G401 (cell line): ENCODE measurements around the gene OXTR. TPM values are rescaled to one million over a fixed set of nuclear protein-coding genes. Genes with fewer than 3 reads are reported as not detected.
"Not testable (repeated sequence)": the region's sequence is repeated elsewhere in the genome, so short reads cannot be mapped to it uniquely, and the experiment has no call there.

Experiments
- DNase-seq: peaks from one replicate; pipeline ENCODE4 v3.0.0-alpha.2; 2015; ENCODE audit warnings: low spot score
- in situ Hi-C: cut with HindIII; loops from 2 replicates; pipeline ENCODE4 v1.10.0; 2016; ENCODE audit warnings: low sequenced_read_pairs, mixed read lengths
- total RNA-seq: library from RNA; depleted of rRNA; stranded (reverse); fragments of >200 nt; shearing (Covaris generic); gene quantifications from 2 replicates; pipeline ENCODE4 v1.2.3, GENCODE V29; 2014; rRNA removed

The OXTR gene
- total RNA-seq, 1 experiment from 2014 or later = 1.1 TPM

GRCh38 chr3:8723612-8724011 lies 45.8 kb downstream of the OXTR start:
- in situ Hi-C loops = no loop called here
- DNase-seq = no peak

GRCh38 chr3:8722808-8723207 lies 46.6 kb downstream of the OXTR start:
- in situ Hi-C loops = no loop called here
- no peak for DNase-seq

- in situ Hi-C loops, DNase-seq: not testable (repeated sequence)
These were observed 53.7 kb downstream of the OXTR start for GRCh38 chr3:8715757-8716156.

GRCh38 chr3:8713901-8714759 lies 55.3 kb downstream of the OXTR start:
- in situ Hi-C loops = no loop called here
- no peak for DNase-seq

GRCh38 chr3:8712908-8713255 lies 56.5 kb downstream of the OXTR start:
- DNase-seq = no peak
- in situ Hi-C loops = no loop called here

DNA sequence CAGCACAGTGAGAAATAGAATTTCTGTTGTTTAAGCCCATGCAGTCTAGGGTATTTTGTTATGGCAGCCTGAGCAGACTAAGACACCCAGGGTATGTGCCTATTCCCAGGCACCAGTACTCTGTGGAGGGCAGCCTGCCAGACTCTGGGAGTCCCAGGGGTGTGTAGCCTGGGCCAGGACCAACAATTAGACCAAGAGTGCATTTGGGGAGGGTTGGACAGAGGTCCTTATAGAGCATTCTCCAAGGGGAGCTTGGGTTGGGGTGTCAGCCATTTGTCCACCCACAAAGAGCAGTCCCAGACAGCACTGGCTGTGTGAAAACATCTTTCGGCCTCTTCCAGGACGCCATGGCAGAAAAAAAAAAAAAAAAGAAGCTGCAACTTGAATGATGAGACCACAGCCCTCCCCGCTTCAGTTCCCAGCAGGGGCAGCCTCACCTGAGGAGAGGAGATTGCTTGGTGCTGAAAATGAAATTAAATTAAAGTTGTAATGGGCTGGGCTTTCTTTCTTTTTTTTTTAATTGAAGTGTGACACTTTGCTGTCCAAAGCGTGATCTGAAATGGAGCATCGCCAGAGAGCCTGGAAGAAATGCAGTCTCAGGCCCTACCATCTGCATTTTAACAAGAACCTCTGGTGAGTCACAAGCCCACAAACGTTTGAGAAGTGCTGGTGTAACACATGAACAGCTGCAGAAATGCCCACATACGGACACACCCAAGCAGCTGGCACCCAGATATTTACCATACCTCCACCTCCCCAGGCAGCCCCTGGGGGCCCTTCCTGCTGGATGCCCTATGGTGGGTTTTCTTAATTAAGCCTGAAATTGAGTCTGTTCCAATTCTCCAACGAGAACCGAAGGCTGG lies 57.1 kb downstream of the OXTR start:
- in situ Hi-C loops = no loop called here
- no peak for DNase-seq

DNA sequence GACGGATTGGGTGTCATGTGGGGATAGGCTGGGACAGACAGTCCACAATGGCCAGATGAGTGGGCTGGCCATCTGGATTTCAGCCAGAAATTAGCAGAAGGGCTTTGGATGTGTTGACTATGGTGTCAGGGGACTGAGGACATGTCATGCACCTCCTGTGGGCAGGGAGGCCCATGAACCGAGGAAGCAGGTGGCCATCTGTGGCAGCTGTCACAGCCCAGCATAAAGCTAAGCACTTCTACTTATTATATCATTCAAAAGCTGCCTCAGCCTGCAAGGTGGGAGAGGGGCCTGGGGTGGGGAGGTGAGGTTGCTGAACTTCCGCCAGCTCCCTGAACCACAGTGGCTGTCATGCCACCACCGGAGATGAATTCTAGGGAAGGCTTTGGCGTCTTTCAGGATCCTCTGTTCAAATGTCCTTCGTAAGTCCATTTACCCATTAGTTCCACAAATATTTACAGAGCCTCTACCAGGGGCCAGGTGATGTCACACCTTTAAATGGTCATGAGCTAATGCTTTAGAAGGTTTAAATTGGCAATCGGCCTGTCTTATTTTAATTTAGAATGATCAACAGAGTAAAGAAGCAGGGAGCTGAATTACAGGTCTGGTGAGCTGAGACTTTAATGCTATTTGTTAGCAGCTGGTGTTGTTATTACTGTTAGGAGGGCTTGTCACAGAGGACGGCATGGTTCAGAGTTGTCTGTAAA lies 59.5 kb downstream of the OXTR start:
- no peak for DNase-seq
- in situ Hi-C loops = no loop called here

DNA sequence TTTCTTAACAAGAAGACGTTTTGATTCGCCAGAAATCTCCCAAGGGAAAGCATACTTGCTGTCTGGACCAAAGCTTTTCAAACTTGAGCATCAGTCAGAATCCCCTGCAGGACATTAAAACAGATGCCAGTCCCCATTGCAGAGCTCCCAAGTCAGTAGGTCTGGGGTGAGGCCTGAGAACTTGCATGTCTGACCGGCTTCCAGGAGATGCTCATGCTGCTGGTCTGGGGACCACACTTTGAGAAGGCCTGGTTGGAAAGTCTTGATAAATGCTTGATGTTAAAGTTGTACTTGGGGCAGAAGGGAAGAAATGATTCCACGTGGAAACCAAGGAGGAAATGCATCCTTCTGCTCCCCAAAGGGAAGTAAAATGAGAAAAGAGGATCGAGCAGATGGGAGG lies 60.1 kb downstream of the OXTR start:
- in situ Hi-C loops = no loop called here
- DNase-seq = no peak

- DNase-seq = no peak
- in situ Hi-C loops = no loop called here
These were observed 63.8 kb downstream of the OXTR start for GRCh38 chr3:8705575-8705974.

GRCh38 chr3:8702560-8702959 lies 66.9 kb downstream of the OXTR start:
- in situ Hi-C loops = no loop called here
- no peak for DNase-seq

Other genes starting within 250 kb of the OXTR start
- not detected in 2 replicates for gene SSUH2, start 124.8 kb downstream of the OXTR start, total RNA-seq
- not detected in 2 replicates for gene CAV3, start 35.8 kb downstream of the OXTR start, total RNA-seq
- 14.3 and 29.5 TPM in 2 replicates for gene RAD18, start 193.9 kb upstream of the OXTR start, total RNA-seq